RWPE1 (cell line): ENCODE measurements around the gene NCBP2L.

Source experiments
- CTCF ChIA-PET: fragments of 350-600 bp; sonication (Branson Sonifier 250); formaldehyde crosslinking; extraction: SDS; loops from one replicate; lab custom pipeline; 2021; lab: Yijun Ruan, JAX
- POLR2A ChIA-PET: fragments of 400-600 bp; formaldehyde crosslinking; extraction: SDS; loops from one replicate; lab custom pipeline; 2020; ENCODE audit warnings: antibody characterized with exemption; ENCODE audit not compliant: low non-redundant PET; lab: Yijun Ruan, JAX
- DNase-seq: peaks from one replicate; pipeline ENCODE4 v3.0.0; 2012; ENCODE audit warnings: low spot score
- H3K27ac ChIP-seq: fragments of 450-650 bp; 2 replicates; pipeline ENCODE4 v1.5.1; 2017
- TF ChIP-seq, protein P1 (sequence below): fragments of 450-650 bp; conservative IDR thresholded peaks from 2 replicates; pipeline ENCODE4 v1.5.1; 2017; ENCODE audit warnings: low read depth, mild to moderate bottlenecking

NCBP2L gene

GRCh38 chrX:107842715-107843400 is 65.3 kb downstream of the NCBP2L start:
- POLR2A ChIA-PET = no interaction called here
- CTCF ChIA-PET = no interaction called here
- DNase-seq = no peak
- H3K27ac ChIP-seq = no peak overlapping the region
- TF ChIP-seq, protein P1, sequence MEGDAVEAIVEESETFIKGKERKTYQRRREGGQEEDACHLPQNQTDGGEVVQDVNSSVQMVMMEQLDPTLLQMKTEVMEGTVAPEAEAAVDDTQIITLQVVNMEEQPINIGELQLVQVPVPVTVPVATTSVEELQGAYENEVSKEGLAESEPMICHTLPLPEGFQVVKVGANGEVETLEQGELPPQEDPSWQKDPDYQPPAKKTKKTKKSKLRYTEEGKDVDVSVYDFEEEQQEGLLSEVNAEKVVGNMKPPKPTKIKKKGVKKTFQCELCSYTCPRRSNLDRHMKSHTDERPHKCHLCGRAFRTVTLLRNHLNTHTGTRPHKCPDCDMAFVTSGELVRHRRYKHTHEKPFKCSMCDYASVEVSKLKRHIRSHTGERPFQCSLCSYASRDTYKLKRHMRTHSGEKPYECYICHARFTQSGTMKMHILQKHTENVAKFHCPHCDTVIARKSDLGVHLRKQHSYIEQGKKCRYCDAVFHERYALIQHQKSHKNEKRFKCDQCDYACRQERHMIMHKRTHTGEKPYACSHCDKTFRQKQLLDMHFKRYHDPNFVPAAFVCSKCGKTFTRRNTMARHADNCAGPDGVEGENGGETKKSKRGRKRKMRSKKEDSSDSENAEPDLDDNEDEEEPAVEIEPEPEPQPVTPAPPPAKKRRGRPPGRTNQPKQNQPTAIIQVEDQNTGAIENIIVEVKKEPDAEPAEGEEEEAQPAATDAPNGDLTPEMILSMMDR = no peak
